Kidney capillary endothelial cell (primary cell): Measurements from ENCODE around the gene BATF2.

Experiments
- DNase-seq: peaks from one replicate; pipeline ENCODE4 v3.0.0-alpha.2; 2018; ENCODE audit warnings: low spot score

The BATF2 gene

DNA sequence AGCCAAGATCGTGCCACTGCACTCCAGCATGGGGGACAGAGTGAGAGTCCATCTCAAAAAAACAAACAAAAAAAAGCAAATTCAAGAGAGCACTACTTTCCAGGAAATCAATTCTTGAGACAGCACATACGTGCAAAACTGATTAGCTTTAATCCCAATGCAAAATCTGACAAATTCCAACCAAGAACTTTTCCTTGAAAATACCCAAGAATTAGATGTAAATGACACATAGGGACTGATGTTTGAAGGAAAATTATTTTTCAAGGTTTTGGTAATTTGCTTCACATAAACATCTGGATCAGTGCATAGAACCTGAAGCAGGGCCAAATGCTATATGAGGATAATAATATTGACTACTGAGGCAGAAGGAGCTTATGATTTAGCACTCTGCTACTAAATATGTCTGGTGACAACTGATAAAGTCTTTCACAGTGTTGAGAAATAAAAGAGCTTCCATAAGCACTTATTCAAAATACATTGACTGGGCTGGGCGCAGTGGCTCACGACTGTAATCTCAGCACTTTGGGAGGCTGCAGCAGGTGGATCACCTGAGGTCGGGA, 33.6 kb downstream of the BATF2 start:
- DNase-seq, result no peak

GRCh38 chr11:64960719-64961118, 36.1 kb downstream of the BATF2 start:
- DNase-seq, result no peak

DNA sequence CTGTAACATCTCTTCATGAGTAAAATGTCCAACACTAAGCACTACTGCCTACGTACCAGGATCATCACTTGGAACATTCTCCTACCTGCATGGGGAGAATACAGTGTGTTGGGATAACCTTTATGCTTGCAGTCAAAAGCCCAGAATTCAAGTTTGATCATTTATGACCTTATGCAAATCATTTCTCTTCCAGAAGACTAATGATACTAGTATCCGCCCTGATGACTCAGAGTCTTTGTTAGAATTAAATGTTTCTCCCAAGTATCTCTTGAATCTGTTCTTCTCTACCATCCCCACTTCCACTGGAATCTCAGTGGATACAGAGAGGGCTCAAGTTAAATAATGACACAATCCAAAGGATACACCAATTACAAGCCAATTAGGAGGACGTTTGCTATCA, 37.3 kb downstream of the BATF2 start:
- no peak for DNase-seq

DNA sequence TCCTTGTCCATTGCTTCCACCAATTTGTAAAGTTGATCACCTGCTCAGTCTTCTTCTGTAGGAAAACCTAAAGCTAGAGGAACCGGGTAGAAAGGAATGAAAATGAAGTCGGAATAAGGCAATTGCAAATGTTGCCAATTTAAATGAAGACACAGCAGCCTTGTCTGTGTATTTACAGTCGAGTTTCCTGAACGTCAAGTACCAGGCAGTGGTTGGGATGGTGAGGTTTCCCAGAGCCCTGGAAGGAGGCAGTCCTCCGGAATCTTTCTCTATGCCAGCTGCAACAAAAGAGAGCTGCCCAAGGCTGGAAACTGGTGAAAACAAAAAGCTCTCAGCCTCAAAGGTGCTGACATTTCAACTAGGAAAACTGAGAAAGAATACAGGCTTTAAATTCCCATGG, 42.6 kb downstream of the BATF2 start:
- no peak for DNase-seq

DNA sequence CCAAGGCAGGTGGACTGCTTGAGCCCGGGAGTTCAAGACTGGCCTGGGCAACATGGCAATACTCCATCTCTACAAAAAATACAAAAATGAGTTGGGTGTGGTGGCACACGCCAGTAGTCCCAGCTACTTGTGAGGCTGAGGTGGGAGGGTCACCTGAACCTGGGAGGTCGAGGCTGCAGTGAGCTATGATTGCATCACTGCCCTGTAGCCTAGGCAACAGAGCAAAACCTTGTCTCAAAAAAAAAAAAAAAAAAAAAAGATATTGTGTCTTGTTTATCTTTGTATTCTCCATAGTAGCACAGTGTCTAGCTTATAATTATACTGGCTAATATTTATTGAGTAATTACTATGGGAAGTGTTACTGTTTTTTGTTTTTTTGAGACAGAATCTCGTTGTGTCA, 45.2 kb downstream of the BATF2 start:
- DNase-seq, result no peak

DNA sequence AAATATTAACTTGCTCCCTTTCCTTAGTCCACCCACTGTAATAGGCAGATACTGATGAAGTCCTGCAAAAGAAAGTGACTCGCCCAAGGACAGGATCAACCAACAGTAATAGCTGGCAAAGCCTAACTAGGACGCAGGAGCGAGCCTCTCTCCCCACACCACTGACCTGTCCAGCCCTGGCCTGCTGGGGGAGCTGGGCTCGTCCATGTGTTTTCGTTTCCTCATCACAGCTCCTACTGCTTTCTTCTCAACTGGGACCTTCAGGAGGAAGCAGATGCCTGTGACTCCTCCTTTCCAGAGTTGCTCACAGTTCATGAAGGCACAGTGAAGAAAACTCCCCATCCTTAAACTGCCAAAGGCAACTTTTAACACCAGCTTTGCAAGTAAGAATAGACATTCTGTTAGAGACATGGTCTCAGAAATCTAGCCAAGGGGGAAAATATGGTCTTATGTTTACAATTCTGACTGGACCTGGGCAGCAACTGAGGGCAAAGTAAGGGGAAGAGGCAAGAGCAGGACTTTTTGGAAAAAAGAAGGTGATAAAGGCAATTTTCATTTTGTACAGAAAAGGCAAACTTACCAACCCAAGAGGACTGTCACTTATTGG, 49.5 kb downstream of the BATF2 start:
- DNase-seq, result no peak
